Ammon's horn (tissue), 1 donor: ENCODE data around the gene HCRTR1.

Source experiments
- DNase-seq: peaks from one replicate; pipeline ENCODE4 v3.0.0-alpha.2; 2016; ENCODE audit warnings: low spot score

HCRTR1 gene

DNA sequence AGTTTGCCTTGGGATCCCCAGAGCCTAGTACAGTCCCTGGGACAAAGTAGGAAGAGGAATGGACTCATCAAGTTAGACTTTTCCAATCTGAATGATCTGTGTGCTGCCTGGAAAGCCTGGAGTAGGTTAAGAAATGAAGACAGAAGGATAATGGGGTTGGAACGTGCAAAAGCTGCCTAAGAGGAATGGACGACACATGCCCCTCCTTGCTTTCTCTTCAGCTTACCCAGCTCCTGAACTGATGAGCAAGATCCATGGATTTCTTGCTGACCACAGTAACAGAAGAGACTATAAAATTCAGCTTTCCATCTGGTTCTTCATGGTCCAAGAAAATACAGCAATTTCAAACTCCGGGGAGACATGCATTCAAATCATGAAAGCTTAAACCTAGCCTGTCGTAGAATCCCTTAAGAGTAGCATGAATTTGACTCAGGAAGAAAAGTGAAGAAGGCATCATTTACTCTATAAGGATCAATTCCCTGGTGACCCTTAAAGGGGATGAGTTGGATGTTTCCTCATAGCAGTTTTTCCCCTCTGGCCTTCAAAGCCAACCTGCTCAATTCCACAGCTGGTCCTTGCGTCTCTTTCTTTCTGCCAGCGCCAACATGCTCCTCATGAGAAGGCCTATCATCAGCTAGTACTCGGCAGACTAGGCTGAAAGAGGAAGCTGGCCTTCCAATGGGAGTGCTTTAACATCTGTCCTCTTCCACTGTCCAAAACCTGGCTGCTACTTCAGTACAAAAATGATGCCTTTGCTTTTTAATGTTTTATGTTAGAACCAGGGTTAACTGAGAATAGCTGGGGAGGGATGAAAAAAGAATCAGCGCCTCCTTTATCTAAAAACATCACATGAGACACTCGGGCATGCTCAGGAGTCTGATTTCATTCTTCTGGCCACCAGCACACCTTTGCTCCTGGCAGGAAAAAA is 32.9 kb downstream of the HCRTR1 start:
- DNase-seq, result no peak

GRCh38 chr1:31651089-31651420 is 33.6 kb downstream of the HCRTR1 start:
- no peak for DNase-seq

GRCh38 chr1:31651766-31652165 is 34.3 kb downstream of the HCRTR1 start:
- no peak for DNase-seq

DNA sequence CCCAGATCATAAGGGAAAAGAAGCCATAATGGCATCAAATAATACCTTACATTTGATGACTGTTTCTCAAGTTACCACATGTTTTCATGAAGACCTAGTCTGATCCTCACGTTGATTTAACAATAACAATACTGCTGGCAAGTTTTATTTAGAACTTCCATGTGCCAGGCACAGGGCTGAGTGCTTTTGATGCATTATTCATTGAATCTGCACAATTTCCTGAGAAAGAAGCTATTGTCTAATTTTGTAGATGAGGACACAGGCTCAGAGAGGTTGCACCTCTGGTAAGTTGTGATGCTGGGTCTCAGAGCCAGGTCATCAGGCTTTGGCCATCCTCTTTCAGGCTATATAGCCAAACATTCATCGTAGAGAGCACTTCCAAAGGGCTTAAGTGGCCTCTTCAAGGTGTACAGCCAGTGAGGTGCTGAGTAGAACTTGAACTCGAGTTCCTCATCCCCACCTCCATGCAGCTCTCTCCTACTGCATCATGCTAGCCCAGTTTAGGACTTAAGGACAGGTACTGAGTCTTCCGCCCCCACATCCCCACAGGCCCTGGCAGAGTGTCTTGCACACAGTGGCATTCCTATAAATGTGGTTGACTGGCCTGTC is 35.5 kb downstream of the HCRTR1 start:
- DNase-seq, result no peak

DNA sequence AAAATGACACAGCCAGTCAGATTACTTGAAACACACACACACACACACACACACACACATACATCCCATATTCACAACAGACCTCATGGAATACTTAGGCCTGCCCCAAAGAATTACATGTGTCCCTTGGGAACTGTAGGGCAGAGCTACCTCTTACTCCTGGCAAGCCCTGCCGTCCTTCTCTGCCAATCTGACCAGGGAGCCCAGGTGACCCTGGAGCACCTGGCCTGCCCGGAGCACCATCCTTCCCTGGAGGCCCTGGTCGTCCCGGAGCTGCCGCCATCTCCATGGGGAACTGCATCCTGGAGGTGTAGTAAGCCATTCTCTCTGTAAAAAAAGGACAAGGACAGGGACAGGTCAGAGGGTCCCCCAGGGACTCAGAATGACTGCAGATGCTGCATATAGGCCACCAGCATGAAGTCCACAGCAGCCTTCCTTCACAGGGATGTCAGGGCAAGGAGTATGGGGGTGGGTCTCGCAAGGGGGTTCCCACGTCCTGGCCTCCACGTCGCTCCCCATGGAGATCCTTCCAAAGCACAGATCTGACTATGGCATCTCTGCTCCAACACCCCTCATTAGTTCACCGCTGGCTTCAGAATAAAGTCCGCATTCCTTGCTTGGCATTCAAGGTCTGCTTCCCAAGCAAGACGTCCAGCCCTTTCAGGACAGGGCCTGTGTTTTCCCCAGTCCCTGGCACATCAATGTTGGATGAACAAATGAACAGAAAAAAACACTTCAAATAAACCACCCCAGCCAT is 36.4 kb downstream of the HCRTR1 start:
- DNase-seq, result no peak

DNA sequence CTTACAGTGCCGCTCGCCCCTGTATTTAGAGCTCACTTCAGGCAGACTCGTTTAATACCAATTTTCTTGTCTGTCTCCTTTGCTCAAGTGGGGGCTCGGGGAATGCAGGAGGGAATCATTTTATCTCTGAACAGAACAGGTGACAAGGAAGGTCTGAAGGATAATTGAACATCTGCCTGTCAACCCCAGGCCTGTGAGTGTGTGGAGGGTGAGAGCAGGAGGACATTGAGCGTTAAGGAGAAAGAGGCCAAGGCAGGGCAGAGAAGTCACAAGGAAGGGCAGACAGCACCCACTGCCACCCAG is 36.9 kb downstream of the HCRTR1 start:
- no peak for DNase-seq

DNA sequence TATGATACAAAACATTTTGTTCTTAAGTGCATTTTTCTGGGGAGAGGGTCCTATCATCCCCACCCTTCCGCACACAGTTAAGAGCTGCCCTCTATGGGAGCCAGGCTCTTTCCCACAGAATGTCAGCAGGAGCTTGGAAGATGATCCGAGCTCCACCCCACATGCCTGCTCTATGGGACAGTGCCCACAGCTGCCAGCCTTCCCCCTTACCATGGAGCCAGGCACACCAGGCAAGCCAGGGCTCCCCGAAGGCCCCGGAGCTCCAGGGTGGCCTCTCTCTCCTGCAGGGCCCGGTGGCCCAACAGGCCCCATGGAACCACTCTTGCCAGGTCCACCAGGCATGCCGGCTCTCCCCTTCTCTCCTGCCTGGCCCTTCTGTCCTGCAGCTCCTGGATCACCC is 37.6 kb downstream of the HCRTR1 start:
- DNase-seq, result no peak

GRCh38 chr1:31655756-31656155 is 38.3 kb downstream of the HCRTR1 start:
- DNase-seq, result no peak

GRCh38 chr1:31657020-31657804 is 39.7 kb downstream of the HCRTR1 start:
- peak; percentile 32 for DNase-seq

DNA sequence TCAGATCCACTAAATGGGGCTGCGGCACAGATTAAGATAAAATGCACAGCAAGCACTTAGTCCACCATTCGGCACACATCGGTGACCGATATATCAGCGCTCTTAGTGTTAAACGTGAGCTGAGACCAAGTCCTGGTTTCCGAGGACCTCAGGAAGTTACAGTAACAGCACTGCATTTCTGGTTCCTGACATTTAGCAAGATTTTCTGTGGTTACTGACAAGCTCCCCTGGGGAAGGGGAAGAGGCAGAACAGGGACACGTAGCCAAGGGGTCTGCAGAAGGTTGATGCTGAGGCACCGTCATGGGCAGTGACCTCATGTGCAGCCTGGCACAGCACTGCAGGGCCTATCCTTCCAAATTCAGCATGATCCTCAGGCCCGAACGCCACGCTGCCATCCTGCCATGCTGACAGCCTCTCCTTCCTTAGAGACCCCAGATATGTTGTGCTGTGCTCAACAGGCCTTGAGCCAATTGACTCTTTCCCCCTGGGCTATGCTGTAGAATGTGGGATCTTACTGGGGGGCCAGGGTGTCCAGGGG is 40.6 kb downstream of the HCRTR1 start:
- no peak for DNase-seq

DNA sequence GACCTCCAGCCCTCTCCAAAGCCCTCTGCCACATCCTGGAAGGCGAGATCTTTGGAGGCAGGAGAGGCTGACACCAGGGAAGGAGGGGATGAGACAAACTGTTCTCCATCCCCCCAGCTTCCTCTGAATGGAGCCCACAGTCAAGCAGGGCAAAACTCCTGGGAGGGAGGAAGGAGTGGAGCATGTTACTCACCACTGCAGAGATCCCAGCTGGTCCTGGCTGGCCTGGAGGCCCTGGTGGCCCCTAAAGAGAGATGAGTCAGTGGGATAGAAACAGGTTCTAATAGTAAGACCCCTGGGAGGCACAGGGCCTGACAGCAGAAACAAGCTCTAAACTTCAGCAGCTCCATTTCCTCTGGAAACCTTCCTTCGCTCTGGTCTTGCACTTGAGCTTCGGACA is 41.2 kb downstream of the HCRTR1 start:
- DNase-seq, result no peak

- DNase-seq, result no peak
Measured at GRCh38 chr1:31659889-31660288, 42.4 kb downstream of the HCRTR1 start.

GRCh38 chr1:31660871-31661455 is 43.5 kb downstream of the HCRTR1 start:
- no peak for DNase-seq

- no peak for DNase-seq
Measured at GRCh38 chr1:31661856-31662255, 44.4 kb downstream of the HCRTR1 start.

- no peak for DNase-seq
Measured at GRCh38 chr1:31662463-31662862, 45.0 kb downstream of the HCRTR1 start.

DNA sequence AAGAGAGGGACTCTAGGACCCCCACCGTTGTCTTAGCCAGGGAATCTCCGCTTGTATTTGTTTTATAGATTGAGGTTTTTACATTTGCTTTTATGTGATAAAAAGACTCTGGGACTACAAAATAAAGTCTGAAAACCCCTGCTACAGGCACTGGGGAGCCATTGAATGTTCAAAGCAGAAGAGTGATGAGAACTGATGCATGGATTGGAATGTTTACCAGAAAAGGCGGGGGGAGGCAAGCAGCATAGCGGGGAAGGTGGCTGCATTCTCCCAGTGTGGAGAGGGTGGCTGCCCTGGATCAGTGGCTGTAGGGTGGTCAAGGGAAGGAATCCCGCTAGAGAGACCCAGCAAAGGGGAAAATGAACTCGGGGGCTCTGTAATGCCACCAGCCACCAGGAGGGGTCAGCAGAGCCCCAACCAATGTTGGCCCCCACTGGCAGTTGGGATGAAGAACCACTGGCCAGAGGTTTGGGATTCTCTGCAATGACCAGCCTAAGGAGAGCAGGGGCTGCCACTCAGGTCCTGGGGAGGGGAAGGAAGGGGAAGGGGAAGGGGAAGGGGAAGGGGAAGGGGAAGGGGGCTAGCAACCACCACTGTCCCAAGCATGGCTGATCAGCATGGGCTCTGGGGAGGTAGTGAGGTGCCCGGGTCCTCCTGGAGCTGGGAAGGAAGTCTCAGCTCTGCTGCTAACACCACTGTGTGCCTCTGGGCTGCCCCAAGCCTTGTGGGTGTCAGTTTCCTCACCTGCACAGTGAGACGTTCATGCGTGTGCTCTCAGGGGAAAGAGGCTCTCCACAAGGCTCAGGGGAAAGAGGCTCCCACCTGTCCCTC is 46.3 kb downstream of the HCRTR1 start:
- DNase-seq, result peak; percentile 52

DNA sequence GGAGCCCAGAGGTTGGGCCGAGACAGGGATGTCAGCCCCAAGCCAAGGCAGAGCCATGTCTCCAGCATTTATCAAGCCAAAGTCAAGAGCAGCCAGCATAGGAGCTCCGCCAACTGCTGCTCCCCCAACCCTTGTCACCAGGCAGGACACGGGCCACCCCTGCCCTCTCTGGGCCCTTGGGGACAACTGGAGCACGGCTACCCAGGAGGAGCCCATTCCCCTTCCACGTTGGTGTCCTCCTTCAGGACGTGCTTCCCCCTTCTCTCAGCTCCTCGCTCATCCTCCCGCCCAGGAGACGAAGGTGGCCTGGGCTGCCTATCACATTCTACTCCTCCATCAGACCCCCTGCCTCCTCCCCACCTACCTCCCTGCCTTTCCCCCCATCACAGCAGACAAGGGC is 47.0 kb downstream of the HCRTR1 start:
- DNase-seq, result no peak

DNA sequence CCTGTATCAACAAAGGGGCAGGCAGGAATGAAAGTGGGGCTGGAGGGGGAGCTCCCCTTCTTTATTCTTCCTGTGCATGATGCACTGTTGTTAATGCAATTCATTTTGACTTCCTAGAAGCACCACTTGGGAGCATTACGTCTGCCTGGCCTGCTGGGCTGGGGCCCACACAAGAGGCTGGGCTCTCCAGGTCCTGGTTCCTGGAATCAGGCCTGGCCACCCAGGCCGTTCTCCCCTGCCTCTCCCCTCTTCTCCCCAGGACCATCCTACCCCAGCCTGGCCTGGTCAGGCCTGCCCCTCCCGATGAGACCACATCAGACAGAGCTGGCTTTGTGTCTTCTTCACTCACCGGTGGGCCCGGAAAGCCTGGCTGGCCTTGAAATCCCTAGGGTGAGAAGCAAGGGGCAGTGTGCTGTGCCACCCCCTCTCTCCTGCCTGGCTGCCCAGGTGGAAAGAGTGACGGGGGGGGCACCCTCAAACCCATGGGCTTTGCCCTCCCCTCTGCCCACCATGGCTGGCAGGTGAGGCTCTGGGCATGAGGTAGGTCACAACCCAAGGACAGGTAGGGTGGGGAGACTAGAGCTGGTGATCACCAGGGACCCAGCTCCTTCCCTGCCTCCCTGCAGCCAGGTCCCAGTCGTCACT is 47.9 kb downstream of the HCRTR1 start:
- DNase-seq, result no peak

GRCh38 chr1:31666263-31666963 is 48.9 kb downstream of the HCRTR1 start:
- peak; percentile 43 for DNase-seq
